Stimulated activated CD8-positive, alpha-beta memory T cell treated with anti-CD3 and anti-CD28 coated beads, Interleukin-7, amount 100 ng/mL, for 48 hours (primary cell): ENCODE results near the gene PRKAR1B.
"Not testable (repeated sequence)": the region's sequence is repeated elsewhere in the genome, so short reads cannot be mapped to it uniquely, and the experiment has no call there.

ENCODE experiments used
- DNase-seq, 2 donors: peaks; one replicate each; pipeline ENCODE4 v3.0.0-alpha.2; 2020; ENCODE audit warnings: low read depth in 1 of 2; ENCODE audit errors: extremely low read depth in 1 of 2

PRKAR1B gene

DNA sequence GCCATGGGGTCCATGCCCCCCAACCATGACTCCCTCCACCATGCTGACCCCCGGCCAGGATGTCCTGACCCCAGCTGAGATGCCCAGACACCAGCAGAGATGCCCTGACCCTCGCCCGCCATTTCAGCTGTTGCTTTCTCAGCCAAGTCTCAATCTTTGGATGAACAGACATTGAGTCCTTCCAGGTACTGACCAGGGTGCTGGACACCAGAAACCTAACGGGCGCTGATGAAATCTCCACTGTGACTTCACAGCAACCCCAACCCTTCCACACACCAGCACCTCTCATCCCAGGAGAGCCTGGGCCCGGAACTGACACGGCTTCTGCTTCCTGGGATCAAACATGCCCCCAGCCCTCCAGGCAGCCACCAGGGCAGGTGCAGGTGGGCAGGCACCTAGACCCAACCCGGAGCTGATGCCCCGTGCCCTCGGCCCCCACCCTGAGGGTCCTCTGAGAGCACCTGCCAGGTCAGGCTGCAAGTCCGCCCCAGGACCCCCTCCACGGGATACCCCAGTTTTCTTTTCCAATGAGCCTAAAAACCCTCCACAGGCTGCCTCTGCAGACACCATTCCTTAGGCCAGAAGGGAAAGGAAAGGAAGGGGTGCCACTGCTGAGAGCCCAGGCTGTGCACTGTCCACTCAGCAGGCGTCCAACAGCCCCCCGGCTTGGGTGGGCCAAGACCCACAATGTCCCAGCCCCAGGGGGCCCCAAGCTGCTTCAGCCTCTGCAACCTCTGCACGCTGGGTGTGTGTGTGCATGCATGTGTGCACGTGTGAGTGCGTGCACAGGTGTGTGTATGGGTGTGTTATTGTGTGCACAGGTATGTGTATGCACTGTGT lies 164.1 kb downstream of the PRKAR1B start:
- no peak for DNase-seq

DNA sequence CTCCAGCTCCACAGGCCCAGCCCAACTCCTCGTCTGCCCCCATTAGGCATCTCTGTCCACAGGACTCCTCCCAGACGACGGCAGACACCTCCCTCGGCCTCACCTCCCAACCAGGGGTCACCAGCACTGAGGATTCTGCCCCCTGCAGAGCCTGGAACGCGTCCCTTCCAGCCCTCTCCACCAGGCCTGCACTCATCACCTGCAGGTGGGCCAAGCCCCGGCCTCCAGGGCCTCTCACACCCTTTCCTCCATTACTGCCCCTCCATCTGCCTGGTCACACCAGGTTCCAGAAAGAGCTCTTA lies 164.8 kb downstream of the PRKAR1B start:
- no peak for DNase-seq

DNA sequence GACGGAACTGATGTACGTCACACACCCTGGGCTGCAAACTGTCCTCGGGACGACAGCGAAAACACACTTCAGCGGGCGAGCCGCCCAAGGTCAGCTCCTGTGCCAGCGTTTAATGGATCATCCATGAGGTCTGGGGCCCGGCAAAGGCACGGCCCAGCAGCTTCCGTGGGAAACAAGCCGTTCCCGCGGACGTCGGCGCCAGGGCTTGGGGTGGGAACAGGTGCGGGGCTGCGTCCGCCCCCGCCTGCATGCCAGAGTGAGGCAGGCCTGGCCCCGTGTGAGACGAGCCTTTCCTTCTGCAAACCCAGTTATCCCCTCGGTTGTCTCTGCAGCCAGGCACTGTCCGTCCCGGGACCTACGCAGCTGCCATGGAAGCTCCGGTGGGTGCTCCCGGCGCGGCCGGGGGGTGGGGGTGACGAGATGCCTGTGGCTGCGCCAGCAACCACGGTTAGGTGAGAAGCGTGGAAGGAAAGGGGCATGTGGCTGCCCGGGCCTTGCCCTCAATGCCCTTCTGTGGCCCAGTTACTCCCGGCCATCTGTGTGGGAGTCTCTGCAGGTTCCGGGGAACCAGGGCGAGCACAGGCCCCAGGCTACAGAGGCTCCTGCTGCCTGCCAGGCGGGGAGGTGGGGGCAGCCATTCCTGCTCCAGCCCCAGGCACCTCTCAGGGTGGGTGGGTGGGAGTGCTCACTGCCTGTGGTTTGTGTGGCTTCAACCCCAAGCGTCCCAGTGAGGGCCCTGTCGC lies 165.3 kb downstream of the PRKAR1B start:
- DNase-seq = no peak

DNA sequence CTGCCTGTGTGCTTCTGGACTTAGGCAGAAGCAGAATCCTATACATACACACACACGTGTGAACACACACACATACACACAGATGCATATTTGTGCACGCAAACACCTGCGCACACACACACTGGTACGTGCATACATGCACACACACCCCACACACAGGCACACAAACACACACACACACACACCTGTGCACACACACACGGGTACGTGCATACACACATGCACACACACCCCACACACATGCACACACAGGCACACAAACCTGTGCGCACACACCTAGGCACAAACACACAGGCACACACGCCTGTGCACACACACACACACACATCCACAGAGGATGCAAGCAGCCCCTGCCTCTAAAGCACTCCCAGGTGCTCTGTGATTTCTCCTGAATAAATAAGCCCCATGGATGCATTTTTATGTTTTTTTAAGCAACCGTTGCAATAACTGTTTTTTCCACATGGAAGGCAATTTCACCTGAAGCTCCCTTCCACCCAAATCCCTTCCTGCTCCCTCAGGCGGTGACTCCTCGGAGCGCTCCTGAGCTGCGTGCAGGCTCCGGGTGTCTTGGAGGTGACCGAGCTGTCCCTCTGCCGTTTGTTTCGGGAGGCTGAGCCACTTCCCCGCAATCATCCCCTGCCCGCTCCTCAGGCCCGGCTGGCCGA lies 166.0 kb downstream of the PRKAR1B start:
- no peak for DNase-seq

DNA sequence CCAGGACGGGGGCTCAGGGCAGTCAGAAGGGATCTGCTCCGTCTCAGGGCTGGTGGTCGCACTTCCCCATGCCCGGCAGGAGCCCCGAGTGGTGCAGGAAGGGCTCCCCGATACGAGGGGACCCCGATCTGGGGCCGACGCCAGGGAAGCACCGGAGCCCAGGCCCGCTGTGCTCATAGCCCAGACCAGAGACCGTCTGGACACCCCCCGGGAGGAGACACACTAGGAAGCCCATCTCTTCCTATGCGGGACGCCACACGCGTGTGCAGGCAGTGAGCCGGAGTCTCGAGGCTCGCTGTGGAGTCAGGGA lies 167.7 kb downstream of the PRKAR1B start:
- no peak for DNase-seq

DNA sequence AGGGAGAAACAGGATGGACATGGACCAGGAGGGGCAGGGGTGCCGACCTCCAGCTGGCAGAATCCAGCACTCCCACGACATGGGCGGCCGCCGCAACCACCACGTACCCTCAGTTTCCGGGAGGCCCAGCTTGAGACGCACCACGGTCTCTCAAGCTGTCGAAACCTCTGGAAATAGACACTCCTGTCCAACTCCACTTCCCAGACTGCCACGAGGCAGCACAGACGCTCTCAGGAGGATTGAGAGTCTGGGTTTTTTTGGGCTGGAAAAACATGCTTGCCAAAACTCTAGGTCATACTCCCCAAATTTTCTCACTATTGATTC lies 169.6 kb downstream of the PRKAR1B start:
- no peak for DNase-seq

DNA sequence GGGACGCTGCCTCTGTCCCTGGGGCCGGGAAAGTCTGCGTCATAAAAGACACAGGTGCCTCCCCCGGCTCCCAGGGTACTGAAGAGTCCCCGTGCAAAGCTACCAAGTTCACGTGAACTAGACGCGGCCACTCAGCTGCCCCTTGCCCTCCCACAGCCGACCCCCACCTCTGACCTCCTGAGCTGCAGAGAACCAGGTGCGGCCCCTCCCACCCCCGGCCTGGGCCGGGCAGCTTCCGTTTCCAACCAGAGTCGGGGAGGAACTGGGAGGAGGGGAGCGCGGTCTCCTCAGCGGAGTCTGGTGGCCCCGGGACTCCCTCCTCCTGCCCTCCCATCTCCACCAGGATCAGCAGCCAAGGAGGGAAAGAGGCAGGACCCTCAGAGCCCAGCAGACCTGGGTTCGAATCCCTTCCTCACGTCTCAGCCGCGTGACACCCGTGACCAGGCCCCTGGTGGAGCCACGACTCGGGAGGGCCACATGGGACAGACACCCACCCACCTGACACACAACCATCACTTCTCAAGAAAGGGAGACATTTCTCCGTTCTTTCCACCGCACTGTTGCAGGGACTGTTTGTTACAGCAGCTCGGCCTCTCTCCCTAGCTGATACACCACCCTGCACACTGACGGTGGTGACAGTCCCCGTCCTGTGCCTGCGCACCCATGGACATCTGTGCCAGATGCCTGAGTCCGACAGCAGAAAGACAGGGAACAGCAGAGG lies 170.1 kb downstream of the PRKAR1B start:
- no peak for DNase-seq

DNA sequence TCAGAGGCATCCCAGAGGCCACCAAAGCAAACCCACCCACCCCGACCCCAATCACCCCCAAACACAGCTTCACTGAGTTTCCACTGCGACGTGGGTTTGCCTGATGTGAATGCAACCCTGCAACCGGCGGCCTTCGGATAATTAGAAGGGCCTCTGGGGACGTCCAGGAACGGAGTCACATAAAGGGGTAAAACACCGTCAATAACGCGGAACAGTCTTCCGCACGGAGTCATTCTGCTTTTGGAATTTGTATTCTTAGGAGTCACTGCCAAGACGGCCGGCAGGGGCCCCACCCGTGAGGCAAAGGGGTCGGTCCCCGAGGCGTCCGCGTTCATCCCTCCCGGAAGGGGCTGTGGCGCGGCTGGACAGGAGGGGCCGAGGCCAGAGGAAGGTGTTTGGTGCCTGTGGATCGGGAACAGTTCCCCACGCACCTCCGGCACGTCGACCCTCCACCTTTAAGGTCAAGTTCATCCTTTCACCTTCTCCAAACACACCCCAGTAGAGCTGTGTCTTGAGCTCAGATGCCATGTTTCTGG lies 170.7 kb downstream of the PRKAR1B start:
- DNase-seq = no peak

DNA sequence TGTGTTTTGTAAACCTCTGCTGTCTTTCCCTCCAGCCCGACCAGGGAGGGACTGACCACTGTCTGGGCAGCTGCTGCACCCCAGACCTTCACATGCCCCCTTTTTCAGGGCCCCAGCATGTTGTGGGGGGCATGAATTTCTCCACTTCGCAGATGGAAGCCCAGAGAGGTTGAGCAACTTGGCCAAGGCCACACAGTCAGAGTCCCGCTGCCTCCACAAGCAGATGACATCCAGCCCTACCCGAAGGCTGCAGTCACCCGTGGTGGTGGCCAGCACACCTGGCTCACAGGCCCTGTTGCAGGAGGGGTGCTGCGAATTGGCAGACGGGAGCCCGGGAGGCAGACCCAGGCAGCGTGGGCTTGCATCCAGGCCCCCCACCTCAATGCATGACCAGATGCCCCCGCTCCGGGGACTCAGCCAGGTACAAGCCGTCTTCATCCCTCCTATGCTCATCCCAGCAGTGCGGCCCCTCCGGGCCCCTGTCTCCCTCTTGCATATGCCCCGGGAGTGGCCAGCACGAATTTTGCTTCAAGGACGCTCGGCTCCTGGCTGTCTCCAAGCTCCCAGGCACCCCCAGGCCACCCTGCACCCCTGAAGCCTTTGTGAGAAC lies 171.4 kb downstream of the PRKAR1B start:
- no peak for DNase-seq

DNA sequence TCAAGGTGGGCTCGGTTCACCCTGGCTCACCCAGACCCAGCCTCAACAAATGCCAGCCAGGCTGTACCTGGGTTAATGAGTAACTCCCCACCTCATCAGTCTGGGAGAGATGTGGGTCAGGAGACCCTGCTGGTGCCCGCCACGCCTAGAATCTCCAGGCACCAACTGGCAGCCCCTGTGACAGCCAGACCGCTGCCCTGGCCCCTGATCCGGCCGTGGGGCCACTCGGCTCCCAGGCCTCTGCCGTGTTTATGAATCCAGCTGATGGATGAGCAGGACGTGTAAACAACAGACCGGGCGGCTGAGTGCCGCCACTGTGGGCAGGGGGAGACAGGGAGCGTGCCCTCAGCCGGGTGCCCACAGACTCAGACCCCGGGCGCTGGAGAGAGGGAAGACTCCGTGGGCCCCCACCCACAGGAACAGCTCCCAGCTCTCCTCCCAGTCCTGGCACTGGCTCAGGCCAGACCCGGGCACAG lies 173.4 kb downstream of the PRKAR1B start:
- DNase-seq = no peak

DNA sequence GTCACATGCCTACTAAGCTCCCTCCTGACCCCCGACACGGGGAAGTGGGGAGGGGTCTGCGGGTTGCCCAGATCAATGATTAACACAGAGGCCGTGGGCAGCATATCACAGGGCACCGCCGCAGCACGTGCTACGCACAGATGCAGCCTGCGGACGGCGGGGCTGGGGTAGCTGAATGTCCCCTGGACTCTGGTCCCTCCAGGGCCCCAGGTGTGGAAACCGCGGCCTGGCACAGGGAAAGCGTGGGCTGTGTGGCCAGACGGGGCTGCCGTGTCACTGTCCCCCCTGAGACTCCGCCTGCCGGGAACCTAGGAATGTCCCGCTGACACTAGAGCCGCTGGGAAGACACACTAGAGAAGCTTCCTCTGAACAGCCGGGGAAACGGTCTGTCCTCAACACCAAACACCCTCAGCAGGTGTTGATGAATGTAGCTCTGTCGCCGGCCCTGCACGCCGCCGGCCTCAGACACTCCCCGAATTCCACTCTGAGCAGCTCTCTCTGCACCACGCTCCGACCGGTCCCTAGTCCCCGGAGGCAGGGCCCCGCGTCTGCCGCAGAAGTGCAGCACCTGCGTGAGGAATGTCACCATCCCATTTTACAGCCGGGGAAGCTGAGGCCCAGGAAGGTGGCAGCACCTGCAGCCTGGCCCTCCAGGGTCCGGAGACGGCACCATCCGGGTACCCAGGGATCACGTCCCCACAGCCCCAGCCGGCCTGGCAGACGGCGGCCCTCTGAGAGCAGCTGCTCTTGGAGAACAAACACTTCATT lies 174.0 kb downstream of the PRKAR1B start:
- DNase-seq = no peak

DNA sequence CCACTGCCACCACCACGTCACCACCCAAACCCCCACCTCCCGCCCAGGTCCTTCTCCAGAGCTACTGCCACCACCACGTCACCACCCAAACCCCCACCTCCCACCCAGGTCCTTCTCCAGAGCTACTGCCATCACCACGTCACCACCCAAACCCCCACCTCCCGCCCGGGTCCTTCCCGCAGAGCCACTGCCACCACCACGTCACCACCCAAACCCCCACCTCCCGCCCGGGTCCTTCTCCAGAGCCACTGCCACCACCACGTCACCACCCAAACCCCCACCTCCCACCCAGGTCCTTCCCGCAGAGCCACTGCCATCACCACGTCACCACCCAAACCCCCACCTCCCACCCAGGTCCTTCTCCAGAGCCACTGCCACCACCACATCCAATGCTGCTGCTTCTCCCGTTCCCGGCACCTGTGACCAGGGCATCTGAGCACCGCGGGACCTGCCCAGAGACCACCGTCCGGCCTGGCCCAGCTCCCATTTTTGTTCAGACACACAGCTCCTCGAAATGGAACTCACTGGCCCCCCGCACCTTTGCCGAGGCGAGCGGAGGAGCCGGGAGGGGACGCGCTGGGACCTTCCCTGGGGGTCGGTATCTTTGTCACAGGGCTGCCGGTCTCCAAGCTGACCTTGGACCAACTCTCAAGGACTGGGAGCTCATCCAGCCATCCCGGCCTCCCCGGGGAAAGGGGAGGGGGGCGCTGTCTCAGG lies 174.8 kb downstream of the PRKAR1B start:
- DNase-seq = not testable (repeated sequence)

DNA sequence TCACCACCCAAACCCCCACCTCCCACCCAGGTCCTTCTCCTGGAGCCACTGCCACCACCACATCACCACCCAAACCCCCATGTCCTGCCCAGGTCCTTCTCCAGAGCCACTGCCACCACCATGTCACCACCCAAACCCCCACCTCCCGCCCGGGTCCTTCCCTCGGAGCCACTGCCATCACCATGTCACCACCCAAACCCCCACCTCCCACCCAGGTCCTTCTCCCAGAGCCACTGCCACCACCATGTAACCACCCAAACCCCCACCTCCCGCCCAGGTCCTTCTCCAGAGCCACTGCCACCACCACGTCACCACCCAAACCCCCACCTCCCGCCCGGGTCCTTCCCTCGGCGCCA lies 175.5 kb downstream of the PRKAR1B start:
- not testable (repeated sequence) for DNase-seq

DNA sequence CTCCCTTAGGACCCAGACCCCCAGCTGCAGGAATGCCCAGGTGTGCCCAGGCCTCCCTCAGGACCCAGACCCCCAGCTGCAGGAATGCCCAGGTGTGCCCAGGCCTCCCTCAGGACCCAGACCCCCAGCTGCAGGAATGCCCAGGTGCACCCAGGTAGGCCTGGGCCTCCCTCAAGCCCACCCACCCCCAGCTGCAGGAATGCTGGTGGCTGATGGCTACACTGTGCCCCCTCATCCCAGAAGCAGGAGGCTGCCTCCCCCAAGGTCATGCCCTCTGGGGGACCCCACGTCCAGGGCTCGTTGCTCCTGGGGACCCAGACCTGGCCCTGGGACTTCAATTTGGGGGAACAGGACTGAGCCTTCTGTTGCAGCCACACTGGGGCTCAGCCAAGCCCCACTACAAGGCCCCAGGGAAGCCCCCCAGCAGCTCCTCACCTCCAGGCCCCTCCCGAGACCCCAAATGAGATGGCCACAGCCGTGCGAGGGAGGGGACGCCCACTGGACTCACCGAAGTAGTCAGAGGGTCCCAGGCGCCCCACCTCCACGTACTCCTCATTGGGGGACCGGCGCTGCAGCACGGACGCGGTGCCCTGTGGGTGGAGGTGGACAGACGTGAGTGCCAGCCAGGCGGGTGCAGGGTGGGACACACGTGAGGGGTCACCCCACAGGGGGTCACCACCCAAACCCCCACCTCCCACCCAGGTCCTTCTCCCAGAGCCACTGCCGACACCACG lies 176.0 kb downstream of the PRKAR1B start:
- DNase-seq = no peak

DNA sequence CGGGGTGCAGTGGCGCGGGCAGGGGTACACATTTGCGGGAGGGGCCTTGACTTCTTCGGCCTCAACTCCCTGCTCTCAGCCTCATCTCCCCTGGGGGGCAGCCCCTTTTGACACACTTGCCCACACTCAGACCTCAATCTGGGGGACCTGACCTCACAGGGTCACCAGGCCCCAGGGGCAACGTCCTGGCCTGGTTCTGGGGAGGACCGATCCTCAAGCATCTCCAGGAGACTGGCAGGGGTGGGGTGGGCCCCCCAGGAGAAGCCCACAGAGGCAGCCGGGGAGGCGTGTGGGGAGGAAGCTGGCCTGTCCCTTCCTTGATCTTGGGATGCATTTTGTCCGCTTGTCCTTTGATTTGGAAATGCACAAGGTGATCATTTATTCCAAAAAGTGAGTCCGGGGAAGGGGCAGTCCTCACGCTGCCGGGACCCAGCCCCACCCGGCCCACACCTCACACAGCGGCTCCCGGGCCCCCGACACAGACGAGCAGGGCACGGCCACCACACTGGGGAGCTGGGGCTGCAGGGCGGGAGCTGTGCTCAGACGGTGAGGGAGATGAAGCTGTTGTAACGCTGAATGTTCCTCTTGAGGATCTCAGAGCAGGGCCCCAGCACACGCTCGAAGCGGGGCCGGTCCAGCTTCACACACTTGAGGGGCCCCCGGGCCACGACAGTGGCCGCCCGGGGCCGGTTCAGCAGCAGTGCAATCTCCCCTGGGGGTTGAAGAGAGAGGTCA lies 177.0 kb downstream of the PRKAR1B start:
- DNase-seq = no peak

DNA sequence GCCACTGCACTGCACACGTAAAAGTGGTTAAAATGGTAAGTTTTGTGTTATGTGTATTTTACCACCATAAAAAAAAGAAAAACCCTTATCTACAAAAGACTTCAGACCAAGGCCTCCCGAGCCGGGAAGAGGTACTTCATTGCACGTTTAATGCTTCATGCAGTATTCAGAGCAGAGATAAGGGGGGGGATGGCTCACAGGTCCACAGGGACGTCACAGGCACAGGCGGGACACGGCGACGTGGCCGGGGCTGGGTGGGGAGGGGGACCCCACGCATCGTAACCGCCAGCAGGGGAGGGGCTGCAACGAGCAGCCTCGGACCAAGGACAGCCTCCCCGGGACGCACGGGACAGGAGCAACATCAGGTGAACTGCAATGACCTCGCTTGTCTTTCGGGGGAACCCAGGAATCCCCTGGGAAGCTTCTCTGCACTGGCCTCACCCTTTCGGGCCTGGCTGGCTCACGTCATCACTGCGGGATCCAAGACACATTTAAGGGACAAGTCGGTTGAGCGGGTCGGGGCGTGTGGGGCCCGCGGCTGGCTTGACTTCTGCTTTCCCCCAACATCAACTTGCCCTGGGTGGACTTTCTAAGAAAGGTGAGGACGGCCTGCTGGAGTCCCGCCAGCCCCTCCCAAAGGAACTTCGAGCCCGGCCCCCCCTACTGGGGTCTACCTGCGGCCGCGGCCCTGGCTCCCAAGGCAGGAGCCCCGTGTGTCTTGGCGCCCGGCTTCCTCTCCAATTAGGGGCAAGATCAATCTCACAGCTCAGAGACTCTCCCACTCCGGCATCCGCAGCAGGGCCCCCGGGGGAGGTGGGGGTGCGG lies 177.8 kb downstream of the PRKAR1B start:
- no peak for DNase-seq

DNA sequence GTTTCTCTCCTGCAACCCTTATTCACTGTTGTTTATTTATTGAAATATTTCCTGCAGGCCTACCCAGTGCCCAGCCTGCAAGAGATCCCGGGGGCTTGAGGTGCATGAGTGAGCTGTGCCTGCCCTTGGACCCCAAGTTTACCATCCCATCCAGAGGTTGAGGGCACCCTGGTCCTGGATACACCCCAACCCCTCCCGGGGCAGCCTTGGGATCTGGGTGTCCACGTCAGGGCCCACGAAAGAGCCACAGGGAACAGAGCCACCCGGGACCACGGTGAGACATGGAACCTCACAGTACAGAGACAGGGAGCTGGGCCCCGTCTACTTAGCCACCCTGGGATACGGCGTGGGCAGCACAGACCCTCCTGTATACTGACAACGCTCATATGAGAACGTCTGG lies 178.7 kb downstream of the PRKAR1B start:
- DNase-seq = no peak
